ENCODE measurements around the gene PTBP1.

DNA sequence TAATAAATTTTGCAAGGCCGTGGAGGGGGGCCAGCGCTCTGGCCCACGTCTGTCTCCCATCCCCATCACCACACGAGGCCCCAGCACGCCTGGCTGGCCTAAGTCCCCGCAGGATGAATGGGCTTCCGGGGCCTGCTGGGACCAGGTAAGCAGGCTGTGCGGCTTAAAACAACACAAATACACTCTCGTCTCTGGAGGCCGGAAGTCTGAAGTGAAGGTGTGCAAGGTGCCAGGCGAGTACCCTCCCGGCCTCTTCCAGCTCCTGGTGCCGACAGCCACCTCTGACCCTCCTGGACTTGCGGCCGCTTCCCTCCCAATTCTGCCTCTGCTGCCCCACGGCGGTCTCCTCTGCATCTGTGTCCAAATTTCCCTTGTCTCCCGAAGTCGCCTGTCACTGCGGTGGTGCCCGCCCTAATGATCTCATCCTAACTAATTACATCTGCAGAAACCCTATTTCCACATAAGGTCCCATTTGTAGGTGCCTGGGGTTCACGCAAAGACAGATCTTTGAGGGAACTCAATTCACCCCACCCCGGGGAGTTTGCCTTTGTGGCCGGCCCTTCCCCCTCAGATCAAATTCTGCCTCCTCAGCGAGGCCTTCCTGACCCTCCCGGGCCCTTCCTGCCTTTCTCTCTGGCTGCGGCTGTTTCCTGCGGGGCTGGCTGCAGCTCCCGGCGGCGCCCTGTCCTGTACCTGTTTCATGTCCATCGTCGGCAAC, 8.1 kb upstream of the PTBP1 start:
- TF ChIP-seq, protein P1, sequence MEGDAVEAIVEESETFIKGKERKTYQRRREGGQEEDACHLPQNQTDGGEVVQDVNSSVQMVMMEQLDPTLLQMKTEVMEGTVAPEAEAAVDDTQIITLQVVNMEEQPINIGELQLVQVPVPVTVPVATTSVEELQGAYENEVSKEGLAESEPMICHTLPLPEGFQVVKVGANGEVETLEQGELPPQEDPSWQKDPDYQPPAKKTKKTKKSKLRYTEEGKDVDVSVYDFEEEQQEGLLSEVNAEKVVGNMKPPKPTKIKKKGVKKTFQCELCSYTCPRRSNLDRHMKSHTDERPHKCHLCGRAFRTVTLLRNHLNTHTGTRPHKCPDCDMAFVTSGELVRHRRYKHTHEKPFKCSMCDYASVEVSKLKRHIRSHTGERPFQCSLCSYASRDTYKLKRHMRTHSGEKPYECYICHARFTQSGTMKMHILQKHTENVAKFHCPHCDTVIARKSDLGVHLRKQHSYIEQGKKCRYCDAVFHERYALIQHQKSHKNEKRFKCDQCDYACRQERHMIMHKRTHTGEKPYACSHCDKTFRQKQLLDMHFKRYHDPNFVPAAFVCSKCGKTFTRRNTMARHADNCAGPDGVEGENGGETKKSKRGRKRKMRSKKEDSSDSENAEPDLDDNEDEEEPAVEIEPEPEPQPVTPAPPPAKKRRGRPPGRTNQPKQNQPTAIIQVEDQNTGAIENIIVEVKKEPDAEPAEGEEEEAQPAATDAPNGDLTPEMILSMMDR (IDR thresholded peaks at IDR 0.05): no peak
- TF ChIP-seq POLR2A (IDR thresholded peaks at IDR 0.05): no peak
